SU-DHL-6 (cell line): ENCODE data around the gene PTPRCAP.

Experiments used
- EZH2phosphoT487 ChIP-seq: fragments of 200-600 bp; sonication (generic), shearing (Covaris generic); conservative IDR thresholded peaks from 2 replicates; pipeline ENCODE4 v1.6.1; 2018; ENCODE audit warnings: mild to moderate bottlenecking, antibody characterized with exemption, low read length, moderate library complexity, mixed read lengths
- TF ChIP-seq, protein P1 (sequence below): fragments of 200-600 bp; sonication (generic); IDR thresholded peaks from one replicate; pipeline ENCODE4 v1.5.1; 2017; ENCODE audit warnings: antibody characterized with exemption, mild to moderate bottlenecking, low read length, moderate library complexity; ENCODE audit not compliant: insufficient read depth, poor library complexity, severe bottlenecking

DNA sequence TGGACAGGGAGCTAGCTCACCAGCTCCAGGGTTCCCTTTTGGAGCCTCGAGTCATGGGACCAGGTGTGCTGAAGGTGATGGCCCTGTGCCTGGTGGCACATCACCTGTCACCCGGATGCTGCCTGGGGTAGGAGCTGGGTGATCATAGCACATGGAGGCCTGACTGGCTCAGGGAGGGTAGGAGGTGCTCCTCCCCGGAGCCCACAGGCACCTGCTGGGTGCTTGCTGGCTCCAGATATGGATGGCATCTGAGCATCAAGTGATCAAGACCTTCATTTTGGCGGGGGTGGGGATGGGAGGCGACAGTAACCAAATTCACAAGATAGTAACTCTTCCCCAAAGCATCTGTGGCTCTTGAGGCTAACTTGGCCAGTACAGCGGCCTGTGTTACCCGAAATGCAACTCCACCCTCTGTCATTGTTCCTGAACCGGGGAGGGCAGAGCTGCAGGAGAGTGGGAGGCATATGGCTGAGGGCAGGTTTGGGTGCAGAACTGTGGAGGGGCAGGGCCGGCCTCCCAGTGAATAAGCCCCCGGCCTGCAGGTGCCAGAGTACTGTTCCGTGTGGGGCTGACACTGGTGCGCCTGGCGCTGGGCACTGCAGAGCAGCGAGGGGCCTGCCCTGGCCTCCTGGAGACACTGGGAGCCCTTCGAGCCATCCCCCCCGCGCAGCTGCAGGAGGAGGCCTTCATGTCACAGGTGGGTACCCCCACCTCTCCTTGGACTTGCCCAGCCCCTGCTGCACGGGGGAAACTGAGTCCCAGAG, 28.9 kb downstream of the PTPRCAP start:
- TF ChIP-seq, protein P1, sequence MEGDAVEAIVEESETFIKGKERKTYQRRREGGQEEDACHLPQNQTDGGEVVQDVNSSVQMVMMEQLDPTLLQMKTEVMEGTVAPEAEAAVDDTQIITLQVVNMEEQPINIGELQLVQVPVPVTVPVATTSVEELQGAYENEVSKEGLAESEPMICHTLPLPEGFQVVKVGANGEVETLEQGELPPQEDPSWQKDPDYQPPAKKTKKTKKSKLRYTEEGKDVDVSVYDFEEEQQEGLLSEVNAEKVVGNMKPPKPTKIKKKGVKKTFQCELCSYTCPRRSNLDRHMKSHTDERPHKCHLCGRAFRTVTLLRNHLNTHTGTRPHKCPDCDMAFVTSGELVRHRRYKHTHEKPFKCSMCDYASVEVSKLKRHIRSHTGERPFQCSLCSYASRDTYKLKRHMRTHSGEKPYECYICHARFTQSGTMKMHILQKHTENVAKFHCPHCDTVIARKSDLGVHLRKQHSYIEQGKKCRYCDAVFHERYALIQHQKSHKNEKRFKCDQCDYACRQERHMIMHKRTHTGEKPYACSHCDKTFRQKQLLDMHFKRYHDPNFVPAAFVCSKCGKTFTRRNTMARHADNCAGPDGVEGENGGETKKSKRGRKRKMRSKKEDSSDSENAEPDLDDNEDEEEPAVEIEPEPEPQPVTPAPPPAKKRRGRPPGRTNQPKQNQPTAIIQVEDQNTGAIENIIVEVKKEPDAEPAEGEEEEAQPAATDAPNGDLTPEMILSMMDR: no peak
- TF ChIP-seq EZH2phosphoT487: no peak
